Breast epithelium (tissue), 3 donors: ENCODE measurements around the gene SRSF1.

ENCODE experiments used
- POLR2A ChIP-seq: fragments of 450-650 bp; IDR thresholded peaks from one replicate; pipeline ENCODE4 v1.6.1; 2016; ENCODE audit warnings: antibody characterized with exemption, mild to moderate bottlenecking, moderate library complexity
- POLR2AphosphoS5 ChIP-seq, 3 donors: sonication (generic); formaldehyde crosslinking; IDR thresholded peaks; one replicate each; pipeline ENCODE4 v1.6.1; 2017; ENCODE audit warnings: antibody characterized with exemption in 3 of 3
- TF ChIP-seq, protein P1 (sequence below), 3 donors: fragments of 450-650 bp; IDR thresholded peaks; one replicate each; pipeline ENCODE4 v1.5.1; 2016 to 2017; ENCODE audit warnings: antibody characterized with exemption in 3 of 3, mild to moderate bottlenecking in 3 of 3, moderate library complexity in 3 of 3

DNA sequence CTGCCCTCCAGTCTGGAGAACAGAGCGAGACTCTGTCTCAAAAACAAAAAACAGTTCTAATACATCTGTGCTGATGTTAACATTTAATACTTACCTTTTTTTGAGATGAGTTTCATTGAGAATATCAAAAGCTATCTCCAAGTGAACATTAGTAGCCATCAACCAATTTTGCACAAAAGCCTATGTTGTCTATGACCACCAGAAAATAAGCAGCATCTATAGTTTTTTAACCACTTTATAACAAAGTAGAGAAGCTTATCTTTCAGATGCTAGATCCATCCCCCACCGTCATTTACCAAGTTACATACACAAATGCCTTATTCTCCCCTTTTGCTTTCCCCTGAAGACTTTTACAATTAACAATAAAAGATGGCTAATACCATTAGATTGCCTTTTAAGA lies 4.1 kb downstream of the SRSF1 start:
- TF ChIP-seq, protein P1, sequence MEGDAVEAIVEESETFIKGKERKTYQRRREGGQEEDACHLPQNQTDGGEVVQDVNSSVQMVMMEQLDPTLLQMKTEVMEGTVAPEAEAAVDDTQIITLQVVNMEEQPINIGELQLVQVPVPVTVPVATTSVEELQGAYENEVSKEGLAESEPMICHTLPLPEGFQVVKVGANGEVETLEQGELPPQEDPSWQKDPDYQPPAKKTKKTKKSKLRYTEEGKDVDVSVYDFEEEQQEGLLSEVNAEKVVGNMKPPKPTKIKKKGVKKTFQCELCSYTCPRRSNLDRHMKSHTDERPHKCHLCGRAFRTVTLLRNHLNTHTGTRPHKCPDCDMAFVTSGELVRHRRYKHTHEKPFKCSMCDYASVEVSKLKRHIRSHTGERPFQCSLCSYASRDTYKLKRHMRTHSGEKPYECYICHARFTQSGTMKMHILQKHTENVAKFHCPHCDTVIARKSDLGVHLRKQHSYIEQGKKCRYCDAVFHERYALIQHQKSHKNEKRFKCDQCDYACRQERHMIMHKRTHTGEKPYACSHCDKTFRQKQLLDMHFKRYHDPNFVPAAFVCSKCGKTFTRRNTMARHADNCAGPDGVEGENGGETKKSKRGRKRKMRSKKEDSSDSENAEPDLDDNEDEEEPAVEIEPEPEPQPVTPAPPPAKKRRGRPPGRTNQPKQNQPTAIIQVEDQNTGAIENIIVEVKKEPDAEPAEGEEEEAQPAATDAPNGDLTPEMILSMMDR (IDR thresholded peaks at IDR 0.05), result no peak
- TF ChIP-seq POLR2A (no peak), POLR2AphosphoS5 (IDR thresholded peaks at IDR 0.05) (no peak)
